Smooth muscle cell (in vitro differentiated cells): Measurements from ENCODE around the gene APOBEC3A. TPM values are rescaled to one million over a fixed set of nuclear protein-coding genes. Genes with fewer than 3 reads are reported as not detected.

ENCODE experiments used
- DNase-seq: peaks from one replicate; lab custom pipeline; 2025; ENCODE audit not compliant: unreplicated experiment; lab: John Stamatoyannopoulos, UW
- H2AFZ ChIP-seq: fragments of 200-600 bp; sonication (generic); 2 replicates; pipeline ENCODE4 v1.6.0; 2016; ENCODE audit warnings: antibody characterized with exemption, low read depth, mild to moderate bottlenecking
- H3F3A ChIP-seq: fragments of 200-600 bp; sonication (generic); 2 replicates; pipeline ENCODE4 v1.6.0; 2017; ENCODE audit warnings: antibody characterized with exemption, low read depth
- H3K27ac ChIP-seq: fragments of 200-600 bp; sonication (generic); 2 replicates; pipeline ENCODE4 v1.5.1; 2016; ENCODE audit warnings: low read depth, mild to moderate bottlenecking
- H3K27me3 ChIP-seq: fragments of 200-600 bp; sonication (generic); 2 replicates; pipeline ENCODE4 v1.6.1; 2016; ENCODE audit warnings: low read depth, mild to moderate bottlenecking
- H3K36me3 ChIP-seq: fragments of 200-600 bp; sonication (generic); 2 replicates; pipeline ENCODE4 v1.5.1; 2016; ENCODE audit warnings: low read depth
- H3K4me1 ChIP-seq: fragments of 200-600 bp; sonication (generic); 2 replicates; pipeline ENCODE4 v1.5.1; 2016; ENCODE audit warnings: low read depth
- H3K4me2 ChIP-seq: fragments of 200-600 bp; sonication (generic); 2 replicates; pipeline ENCODE4 v1.6.0; 2016; ENCODE audit warnings: mild to moderate bottlenecking
- H3K4me3 ChIP-seq: fragments of 200-600 bp; sonication (generic); 2 replicates; pipeline ENCODE4 v1.5.1; 2016; ENCODE audit warnings: mild to moderate bottlenecking
- H3K79me2 ChIP-seq: fragments of 200-600 bp; sonication (generic); 2 replicates; pipeline ENCODE4 v1.6.0; 2016; ENCODE audit warnings: low read depth, mild to moderate bottlenecking
- H3K9ac ChIP-seq: fragments of 200-600 bp; sonication (generic); 2 replicates; pipeline ENCODE4 v1.6.0; 2016; ENCODE audit warnings: low read depth
- H3K9me3 ChIP-seq: fragments of 200-600 bp; sonication (generic); replicated peaks from 2 replicates; pipeline ENCODE4 v1.5.1; 2016; ENCODE audit warnings: low read depth
- H4K20me1 ChIP-seq: fragments of 200-600 bp; sonication (generic); 2 replicates; pipeline ENCODE4 v1.6.0; 2016; ENCODE audit warnings: low read depth
- CTCF ChIP-seq: fragments of 200-600 bp; sonication (generic); IDR thresholded peaks from 2 replicates; pipeline ENCODE4 v1.5.1; 2017; ENCODE audit warnings: borderline replicate concordance, mild to moderate bottlenecking, antibody characterized with exemption; ENCODE audit not compliant: insufficient read depth, poor library complexity, severe bottlenecking
- WGBS: methylation state at CpG from one replicate; pipeline ENCODE4 v1.1.7; 2016; ENCODE audit warnings: low lambda C conversion rate; 5-methylcytosine and 5-hydroxymethylcytosine counted together
- polyA plus RNA-seq: library from polyadenylated mRNA; unstranded; fragments of >200 nt; fragmentation: Nextera tagmentation; extraction: Ambion mirVana; gene quantifications from 2 replicates; pipeline ENCODE4 v1.2.1, GENCODE V29; 2016
- total RNA-seq: library from RNA; depleted of rRNA; stranded (reverse); fragments of >200 nt; gene quantifications from 2 replicates; pipeline ENCODE4 v1.2.3, GENCODE V29; 2014

Gene APOBEC3A
- total and polyA plus RNA-seq, 2 experiments from 2014 or later: 0.18 TPM; not detected in 1

- H3K79me2 ChIP-seq: no peaks in the 10 kb centered on the region
- H4K20me1 ChIP-seq: no peaks in the 10 kb centered on the region
- H3K4me1 ChIP-seq: no peaks in the 10 kb centered on the region
- H3K9me3 ChIP-seq: no peaks in the 10 kb centered on the region
- peak overlapping the region; percentile 78 for H3K27ac ChIP-seq
- H3K4me3 ChIP-seq: peak overlapping the region; percentile 15
- H3K4me2 ChIP-seq: peak overlapping the region; percentile 79
- H3K36me3 ChIP-seq: no peaks in the 10 kb centered on the region
- WGBS: 56% methylated on average over 10 of the region's 10 CpGs
- H2AFZ ChIP-seq: no peak overlapping the region
- no peak for DNase-seq
- H3F3A ChIP-seq: peaks cover 11% of the 10 kb centered on the region
- no peak for TF ChIP-seq CTCF
- H3K9ac ChIP-seq: peak overlapping the region; percentile 36
- no peaks in the 10 kb centered on the region for H3K27me3 ChIP-seq
These were observed 33.7 kb upstream of the APOBEC3A start for GRCh38 chr22:38923463-38924346.

- WGBS: 26% methylated on average over 9 of the region's 9 CpGs
- no peak for TF ChIP-seq CTCF
- H3K9me3 ChIP-seq: no peaks in the 10 kb centered on the region
- H3K36me3 ChIP-seq: no peaks in the 10 kb centered on the region
- peak overlapping the region; percentile 36 for H3K9ac ChIP-seq
- H4K20me1 ChIP-seq: no peaks in the 10 kb centered on the region
- no peaks in the 10 kb centered on the region for H3K4me1 ChIP-seq
- no peak for DNase-seq
- no peaks in the 10 kb centered on the region for H3K27me3 ChIP-seq
- H3F3A ChIP-seq: peaks cover 11% of the 10 kb centered on the region
- no peaks in the 10 kb centered on the region for H3K79me2 ChIP-seq
- H3K4me2 ChIP-seq: peak overlapping the region; percentile 79
- no peak overlapping the region for H2AFZ ChIP-seq
- H3K27ac ChIP-seq: peak overlapping the region; percentile 78
- H3K4me3 ChIP-seq: peak overlapping the region; percentile 15
These were observed 33.0 kb upstream of the APOBEC3A start for GRCh38 chr22:38924347-38924952.

GRCh38 chr22:38925571-38926041 lies 31.8 kb upstream of the APOBEC3A start:
- no peak overlapping the region for H2AFZ ChIP-seq

More at GRCh38 chr22:38925571-38926041, 31.8 kb upstream of the APOBEC3A start:
- Histone ChIP-seq H3K9me3 (no peaks in the 10 kb centered on the region), H3K4me3 (no peak overlapping the region), H3K27me3 (no peaks in the 10 kb centered on the region), H3F3A (peaks cover 11% of the 10 kb centered on the region), H3K79me2 (no peaks in the 10 kb centered on the region), H3K27ac (no peak overlapping the region), H3K4me1 (no peaks in the 10 kb centered on the region), H3K36me3 (no peaks in the 10 kb centered on the region), H3K4me2 (no peak overlapping the region), H4K20me1 (no peaks in the 10 kb centered on the region), H3K9ac (no peak overlapping the region)
- TF ChIP-seq CTCF: no peak
- DNase-seq: no peak
- WGBS: 81% methylated on average over 7 of the region's 7 CpGs
